GM12801 (cell line): ENCODE measurements around the gene FLACC1.

Source experiments
- CTCF ChIP-seq: IDR thresholded peaks from one replicate; pipeline ENCODE4 v1.5.1; 2011; ENCODE audit warnings: control low read depth; ENCODE audit not compliant: insufficient read length; ENCODE audit errors: extremely low read depth

FLACC1 gene

DNA sequence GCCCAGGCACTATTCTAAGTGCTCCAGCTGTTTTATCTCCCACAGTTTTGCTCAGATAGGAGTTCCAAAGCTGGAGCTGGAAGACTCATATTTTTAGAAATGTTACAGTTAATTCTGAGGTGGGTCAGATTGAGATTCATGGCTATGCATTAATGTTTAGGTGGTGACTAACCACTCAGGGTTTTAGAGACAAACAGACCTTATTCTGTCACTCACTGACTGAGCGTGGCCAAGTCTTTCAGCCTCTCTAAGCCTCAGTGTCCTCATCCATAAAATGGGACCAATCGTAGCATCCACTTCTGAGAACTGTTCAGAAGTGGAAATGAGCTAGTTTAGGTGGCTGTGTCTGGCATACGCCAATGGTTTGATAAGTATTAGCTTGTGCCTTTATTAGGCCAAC lies 101.1 kb downstream of the FLACC1 start:
- TF ChIP-seq CTCF = no peak

- TF ChIP-seq CTCF = no peak
Measured at GRCh38 chr2:201255408-201256033, 101.6 kb downstream of the FLACC1 start.

DNA sequence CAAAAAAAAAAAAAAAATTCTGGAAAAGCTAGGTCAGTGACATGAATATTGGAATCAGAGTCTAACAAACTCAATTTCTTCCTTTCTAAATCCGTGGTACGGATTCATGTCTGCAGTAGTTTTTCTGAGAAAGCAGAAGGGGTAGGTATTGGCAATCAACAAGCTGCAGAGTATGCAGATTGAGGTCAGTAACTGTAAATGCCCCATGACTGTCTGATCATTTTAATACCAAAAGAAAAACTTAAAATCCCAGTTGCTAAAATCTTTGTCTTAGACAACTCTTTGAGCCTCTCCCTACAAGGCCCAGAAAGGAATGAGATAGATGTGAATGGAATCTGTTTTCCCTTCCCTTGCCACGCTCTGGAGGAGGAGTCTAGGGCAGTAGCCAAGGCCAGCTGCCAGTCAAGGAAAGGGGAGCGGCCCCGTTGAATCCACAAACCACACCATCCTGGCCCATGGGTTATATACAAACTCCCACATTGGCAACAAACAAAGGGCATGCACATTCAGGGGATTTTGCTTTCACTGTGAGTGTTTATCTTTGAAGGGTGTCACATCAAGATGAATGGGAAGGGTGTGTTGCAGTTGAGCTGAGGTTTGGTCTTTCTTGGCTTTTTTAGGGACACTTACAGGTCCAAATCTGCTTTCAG lies 102.9 kb downstream of the FLACC1 start:
- TF ChIP-seq CTCF = no peak

GRCh38 chr2:201250741-201251140 lies 106.4 kb downstream of the FLACC1 start:
- TF ChIP-seq CTCF = no peak

GRCh38 chr2:201249889-201250288 lies 107.3 kb downstream of the FLACC1 start:
- no peak for TF ChIP-seq CTCF

- no peak for TF ChIP-seq CTCF
Measured at GRCh38 chr2:201248288-201248844, 108.8 kb downstream of the FLACC1 start.

- no peak for TF ChIP-seq CTCF
Measured at GRCh38 chr2:201246280-201246679, 110.9 kb downstream of the FLACC1 start.
